Ishikawa (cell line): Measurements from ENCODE around the gene PGLYRP2.

Experiments used
- CREB1 ChIP-seq: IDR thresholded peaks from 2 replicates; pipeline ENCODE4 v1.6.1; 2012; ENCODE audit warnings: low read depth
- EP300 ChIP-seq: IDR thresholded peaks from 2 replicates; pipeline ENCODE4 v1.6.1; 2012; ENCODE audit warnings: borderline replicate concordance
- RAD21 ChIP-seq: IDR thresholded peaks from 2 replicates; pipeline ENCODE4 v1.6.1; 2012; ENCODE audit warnings: low read depth
- TAF1 ChIP-seq: IDR thresholded peaks from 2 replicates; pipeline ENCODE4 v1.6.1; 2012; ENCODE audit warnings: low read depth, mild to moderate bottlenecking
- USF1 ChIP-seq: IDR thresholded peaks from 2 replicates; pipeline ENCODE4 v1.6.1; 2012

DNA sequence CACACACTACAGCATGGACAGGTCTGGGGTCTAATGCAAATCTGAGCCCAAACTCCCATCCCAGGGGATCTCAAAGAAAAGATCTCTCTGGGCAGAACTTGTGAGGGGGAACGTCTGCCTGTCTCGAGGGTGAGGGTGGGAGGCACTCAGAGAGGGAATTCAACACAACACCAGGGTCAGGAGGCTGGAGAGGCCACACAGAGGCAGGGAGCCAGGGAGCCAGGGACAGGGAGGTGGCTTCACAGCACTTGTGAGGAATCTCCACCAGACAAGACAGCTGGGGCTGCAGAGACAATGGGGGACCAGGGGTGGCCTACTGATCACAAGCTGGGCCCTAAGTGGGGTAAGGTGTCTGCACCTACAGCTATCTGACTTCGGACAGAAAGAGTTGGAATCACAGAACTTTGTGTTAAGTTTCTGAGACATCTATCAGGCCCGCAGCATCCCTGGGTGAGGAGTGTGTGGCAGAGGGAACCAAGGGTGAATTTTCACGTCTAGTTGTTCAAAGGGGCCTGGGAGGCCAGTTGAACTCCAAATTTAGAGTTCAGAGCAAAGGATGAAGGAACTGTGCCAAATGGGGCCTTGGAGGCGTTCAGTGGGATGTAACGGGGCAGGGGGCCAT, 47.8 kb downstream of the PGLYRP2 start:
- TF ChIP-seq USF1 (no peak), TAF1 (no peak), RAD21 (no peak), CREB1 (no peak), EP300 (no peak)
